ENCODE results near the gene PPP1R9B. TPM values are rescaled to one million over a fixed set of nuclear protein-coding genes. Genes with fewer than 3 reads are reported as not detected.

The PPP1R9B gene
- total and polyA plus RNA-seq, 2 of the 8 experiments (the other 6 are each of a cell fraction or from before 2014, with no cell fraction given): 5.2 to 13.1 TPM

DNA sequence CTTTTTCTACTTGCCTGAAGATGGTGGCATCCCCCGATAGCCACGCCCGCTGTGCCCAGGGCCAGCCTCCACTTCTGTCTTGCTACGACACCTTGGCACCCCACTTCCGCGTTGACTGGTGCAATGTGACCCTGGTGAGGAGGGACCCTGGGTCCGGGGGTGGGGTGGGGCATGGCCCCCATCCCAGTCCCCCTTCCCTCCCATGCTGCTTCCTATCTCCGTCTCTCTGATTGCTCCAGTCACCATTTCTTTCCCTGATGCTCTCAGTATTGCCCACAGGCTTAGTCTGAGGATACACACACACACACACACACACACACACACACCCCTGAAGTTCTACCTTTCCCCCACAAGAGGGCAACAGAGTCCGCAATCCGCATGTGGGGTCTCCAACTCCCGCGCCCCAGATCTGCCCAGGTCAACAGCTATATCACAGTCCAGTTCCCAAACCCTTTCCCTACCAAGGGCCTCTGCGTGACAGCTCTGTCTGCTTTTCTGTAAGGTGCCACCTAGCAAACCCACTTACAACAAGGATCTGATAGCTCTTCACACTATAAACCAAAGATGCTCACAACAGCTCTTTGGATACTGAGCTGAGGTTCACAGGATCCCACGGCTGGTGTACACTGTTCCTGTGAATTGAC, 18.8 kb upstream of the PPP1R9B start:
- peaks cover 0 to 14% (median 8%) of the 10 kb centered on the region in 4 experiments; a peak in 5 of 7 replicates for H3K4me1 ChIP-seq (replicated peaks in 1 of 4; ENCODE audit: control insufficient read depth in 3 of 4, insufficient read depth in 4 of 4, low read length in 3 of 4)
- no peaks in the 10 kb centered on the region for H3K79me2 ChIP-seq (ENCODE audit: control insufficient read depth in 1 of 2, insufficient read depth in 2 of 2, low read length in 2 of 2)
- H3K23ac ChIP-seq (ENCODE audit: insufficient read length): no peak overlapping the region
- no peaks in the 10 kb centered on the region for H3K27me3 ChIP-seq (replicated peaks in 1 of 4; ENCODE audit: control insufficient read depth in 3 of 4, extremely low read depth in 1 of 4, insufficient read depth in 3 of 4, low read length in 3 of 4)
- no peak overlapping the region for H2BK20ac ChIP-seq (ENCODE audit: low read length)
- DNase-seq (ENCODE audit: low read depth in 1 of 2, low spot score in 2 of 2): peak in 1 of 2 experiments; percentile 73
- ChIA-PET CTCF (ENCODE audit: partially characterized antibody) (interaction anchor here (0.6 to 17.0 kb wide), 71 partner anchors 7 to 558 kb away, joined by 3 to 299 read pairs (median 5); partner anchors contain the start of genes COL1A1, PDK2 and TMEM92), POLR2A (ENCODE audit: partially characterized antibody) (interaction anchor here (0.7 to 1.7 kb wide), 4 partner anchors 9 to 46 kb away, joined by 3 to 6 read pairs (median 4); no protein-coding TSS in a partner anchor)
- peak overlapping the region; percentile 73; the same call in 1 of the 2 replicates for H2BK15ac ChIP-seq (ENCODE audit: low read length)
- H3K4ac ChIP-seq (replicated peaks; ENCODE audit: insufficient read length, low read depth, low read length): no peak overlapping the region
- H2BK12ac ChIP-seq (ENCODE audit: low read depth, low read length): no peak overlapping the region
- H4K5ac ChIP-seq (ENCODE audit: insufficient read length, low read depth, low read length): no peak overlapping the region
- H2AFZ ChIP-seq (ENCODE audit: low read length): no peak overlapping the region
- H3K79me1 ChIP-seq (ENCODE audit: low read depth, low read length): no peaks in the 10 kb centered on the region
- H3K9ac ChIP-seq (replicated peaks in 1 of 4; ENCODE audit: extremely low read depth in 1 of 4, low read depth in 3 of 4, low read length in 3 of 4): no peak overlapping the region
- H3K4me3 ChIP-seq (ENCODE audit: extremely low read depth in 1 of 4, insufficient read depth in 2 of 4, low read depth in 3 of 4, low read length in 4 of 4): no peak overlapping the region
- H3K27ac ChIP-seq (ENCODE audit: low read depth, low read length): no peak overlapping the region
- H3K9me3 ChIP-seq (ENCODE audit: insufficient read depth in 2 of 2, low read depth in 1 of 2, low read length in 1 of 2): no peaks in the 10 kb centered on the region
- no peak overlapping the region for H3K18ac ChIP-seq (ENCODE audit: extremely low read depth, low read length)
- H2AK5ac ChIP-seq (ENCODE audit: low read depth, low read length): no peak overlapping the region
- no peak overlapping the region for H2BK120ac ChIP-seq (replicated peaks; ENCODE audit: low read depth, low read length)
- 55% methylated on average over 13 of the region's 14 CpGs; no CpG with 5 or more reads in 1 of the 2 experiments for WGBS, 2 experiments (ENCODE audit: extremely low coverage in 1 of 2, insufficient coverage in 1 of 2, insufficient read length in 1 of 2, insufficient replicate concordance in 2 of 2, low coverage in 1 of 2, low lambda C conversion rate in 2 of 2, missing lambda C conversion rate in 1 of 2)
- H3K36me3 ChIP-seq (ENCODE audit: control insufficient read depth in 2 of 4, insufficient read depth in 4 of 4, low read length in 3 of 4): no peaks in the 10 kb centered on the region
- H3K14ac ChIP-seq (ENCODE audit: insufficient read length): no peak overlapping the region
- H4K91ac ChIP-seq (replicated peaks; ENCODE audit: insufficient read length, low read length): no peak overlapping the region
- FAIRE-seq: peak; percentile 57
- H4K8ac ChIP-seq (ENCODE audit: extremely low read depth, insufficient read depth, low read length): no peak overlapping the region
- H3K23me2 ChIP-seq (ENCODE audit: low read depth, low read length): peaks cover 4% of the 10 kb centered on the region; the same call in 1 of the 2 replicates
- H4K20me1 ChIP-seq (replicated peaks in 1 of 2; ENCODE audit: control insufficient read depth in 1 of 2, insufficient read depth in 2 of 2, low read length in 2 of 2): no peaks in the 10 kb centered on the region
- H3K4me2 ChIP-seq (ENCODE audit: insufficient read depth in 1 of 2, low read depth in 2 of 2, low read length in 2 of 2): no peak overlapping the region
- no peak overlapping the region for H3K56ac ChIP-seq (replicated peaks; ENCODE audit: insufficient read length, low read depth, low read length)
- H2BK5ac ChIP-seq (ENCODE audit: low read depth, low read length): no peak overlapping the region
- TF ChIP-seq GABPA (IDR thresholded peaks at IDR 0.05; ENCODE audit: borderline replicate concordance, insufficient read depth, low read length) (peak; percentile 62; the same call in 1 of the 2 replicates), SUZ12 (IDR thresholded peaks at IDR 0.05; ENCODE audit: low read length) (no peak), JUND (IDR thresholded peaks at IDR 0.05; ENCODE audit: low read length) (peak; percentile 17; the same call in 1 of the 2 replicates), SP2 (IDR thresholded peaks at IDR 0.05; ENCODE audit: low read length) (no peak), POU5F1 (IDR thresholded peaks at IDR 0.05; ENCODE audit: low read depth, low read length) (no peak), CTBP2 (IDR thresholded peaks at IDR 0.05; ENCODE audit: borderline replicate concordance, insufficient read depth, insufficient read length, low read length) (no peak), RAD21 (IDR thresholded peaks at IDR 0.05 in 1 of 2, conservative IDR thresholded peaks at IDR 0.05 in 1 of 2; ENCODE audit: low read depth in 2 of 2, low read length in 2 of 2) (peak; percentile 96 to 97), BCL11A (IDR thresholded peaks at IDR 0.05; ENCODE audit: low read depth in 2 of 2, low read length in 2 of 2) (no peak), BACH1 (IDR thresholded peaks at IDR 0.05; ENCODE audit: low read length) (no peak)
